K562 (cell line): ENCODE results near the gene CTDSP2. TPM values are rescaled to one million over a fixed set of nuclear protein-coding genes. Genes with fewer than 3 reads are reported as not detected.

Experiments used
- CBFA2T3 ChIP-seq: fragments of 450-650 bp; IDR thresholded peaks from 2 replicates; pipeline ENCODE4 v1.6.1; 2017
- CTBP1 ChIP-seq: fragments of 450-650 bp; IDR thresholded peaks from 2 replicates; pipeline ENCODE4 v1.6.1; 2016; ENCODE audit warnings: borderline replicate concordance
- ETS2 ChIP-seq: IDR thresholded peaks from 2 replicates; pipeline ENCODE4 v1.6.1; 2016; ENCODE audit warnings: borderline replicate concordance, missing genetic modification characterization, mild to moderate bottlenecking, moderate library complexity, missing compliant biosample characterization; ENCODE audit not compliant: poor library complexity, severe bottlenecking
- GABPB2 ChIP-seq: fragments of 250-450 bp; sonication (Bioruptor Pico); conservative IDR thresholded peaks from 2 replicates; pipeline ENCODE4 v1.5.1; 2021; ENCODE audit warnings: mild to moderate bottlenecking
- HNRNPK ChIP-seq: fragments of 200-400 bp; formaldehyde crosslinking; IDR thresholded peaks from one replicate; pipeline ENCODE4 v1.6.1; 2018; ENCODE audit warnings: mild to moderate bottlenecking, low read depth, low read length; ENCODE audit not compliant: poor library complexity, severe bottlenecking
- ILK ChIP-seq: fragments of 450-650 bp; IDR thresholded peaks from 2 replicates; pipeline ENCODE4 v1.6.1; 2016; ENCODE audit warnings: missing genetic modification characterization, low read depth, mild to moderate bottlenecking, missing compliant biosample characterization, moderate library complexity, borderline replicate concordance
- MBD1 ChIP-seq: fragments of 250-450 bp; sonication (Bioruptor Pico); IDR thresholded peaks from 2 replicates; pipeline ENCODE4 v1.8.0; 2022; ENCODE audit warnings: inconsistent platforms
- MTA3 ChIP-seq: fragments of 450-650 bp; formaldehyde crosslinking; IDR thresholded peaks from 2 replicates; pipeline ENCODE4 v1.6.1; 2017; ENCODE audit warnings: mild to moderate bottlenecking, borderline replicate concordance
- POLR2G ChIP-seq: fragments of 200-400 bp; formaldehyde crosslinking; IDR thresholded peaks from 2 replicates; pipeline ENCODE4 v1.6.1; 2017; ENCODE audit warnings: low read depth, mild to moderate bottlenecking, antibody characterized with exemption, low read length, moderate library complexity
- RBFOX2 ChIP-seq: fragments of 200-400 bp; formaldehyde crosslinking; IDR thresholded peaks from 2 replicates; pipeline ENCODE4 v1.6.1; 2017; ENCODE audit warnings: low read depth, mild to moderate bottlenecking, low read length, moderate library complexity
- TAF1 ChIP-seq: IDR thresholded peaks from 2 replicates; pipeline ENCODE4 v1.6.1; 2011; ENCODE audit warnings: mild to moderate bottlenecking, low read length, moderate library complexity; ENCODE audit not compliant: insufficient read depth, control insufficient read depth, severe bottlenecking; ENCODE audit errors: extremely low read depth
- TFAP4 ChIP-seq: sonication (generic); formaldehyde crosslinking; IDR thresholded peaks from 2 replicates; pipeline ENCODE4 v1.8.0; 2022; ENCODE audit warnings: missing genetic modification reagents, mild to moderate bottlenecking, moderate library complexity, borderline replicate concordance
- XRCC4 ChIP-seq: IDR thresholded peaks from one replicate; pipeline ENCODE4 v1.6.1; 2011; ENCODE audit not compliant: insufficient read depth, insufficient read length; ENCODE audit errors: extremely low read depth
- ZFP30 ChIP-seq: fragments of 250-450 bp; sonication (Bioruptor Pico); IDR thresholded peaks from 2 replicates; pipeline ENCODE4 v1.8.0; 2022; ENCODE audit warnings: moderate library complexity, mild to moderate bottlenecking, inconsistent platforms, borderline replicate concordance
- ZNF174 ChIP-seq: fragments of 250-450 bp; sonication (Bioruptor Pico); IDR thresholded peaks from 2 replicates; pipeline ENCODE4 v1.4.0; 2020; ENCODE audit warnings: mild to moderate bottlenecking
- ZNF408 ChIP-seq: fragments of 250-450 bp; sonication (Bioruptor Pico); IDR thresholded peaks from 2 replicates; pipeline ENCODE4 v1.4.0; 2020; ENCODE audit warnings: low read depth, mild to moderate bottlenecking, moderate library complexity
- polyA plus RNA-seq, 8 experiments: library from polyadenylated mRNA; depleted of rRNA in 4 of 8; stranded (reverse) in 5 of 8; unstranded in 3 of 8; fragments of >200 nt; fragmentation: Nextera tagmentation in 2 of 8; fragmentation: Illumina TruSeq in 1 of 8; extraction: Ambion mirVana in 2 of 8; extraction: Trizol in 1 of 8; gene quantifications; 2 replicates each; pipeline versions ENCODE4 v1.2.1 to v1.2.3, GENCODE V29; 2011 to 2014; ENCODE audit warnings: inconsistent platforms in 1 of 8, missing spikeins in 1 of 8
- total RNA-seq, 7 experiments: library from RNA; depleted of rRNA in 6 of 7; stranded (reverse); fragments of >200 nt in 6 of 7; fragmentation: Illumina TruSeq in 2 of 7; extraction: Trizol in 2 of 7; gene quantifications; 2 replicates each; pipeline versions ENCODE4 v1.2.1 to v1.2.3, GENCODE V29; 2011 to 2021; ENCODE audit warnings: low replicate concordance in 1 of 7

CTDSP2 gene
- total and polyA plus RNA-seq, 9 of the 15 experiments (the other 6 are each of a cell fraction or from before 2014, with no cell fraction given): 20.4 to 108 (median 47.7) TPM

GRCh38 chr12:57846577-57847319 is at the start of gene CTDSP2 (continued):
- no peak for TF ChIP-seq ILK
- no peak for TF ChIP-seq GABPB2 (CRISPR knock-in tag)
- no peak for TF ChIP-seq ZNF408 (CRISPR knock-in tag)
- TF ChIP-seq MBD1 (CRISPR knock-in tag): no peak
- TF ChIP-seq ETS2 (tag): no peak
- no peak for TF ChIP-seq HNRNPK
- 0 out of 2 replicates have a peak, but pooled peaks have one; percentile 16 for TF ChIP-seq CTBP1
- TF ChIP-seq MTA3: peak; percentile 89
- TF ChIP-seq POLR2G: peak; percentile 79
- no peak for TF ChIP-seq XRCC4
- TF ChIP-seq CBFA2T3: 0 out of 2 replicates have a peak, but pooled peaks have one; percentile 7
- peak; percentile 66 for TF ChIP-seq TFAP4 (CRISPR knock-in tag)
- no peak for TF ChIP-seq ZNF174
- peak; percentile 71 for TF ChIP-seq RBFOX2
- TF ChIP-seq TAF1: peak; percentile 62
- TF ChIP-seq ZFP30 (CRISPR knock-in tag): no peak
